H9 (cell line): ENCODE measurements around the gene IMPDH1. TPM values are rescaled to one million over a fixed set of nuclear protein-coding genes. Genes with fewer than 3 reads are reported as not detected.
A peak's percentile ranks its signal among the peaks of the same experiment; 100 is the strongest.

Experiments
- DNase-seq: peaks from one replicate; pipeline ENCODE4 v3.0.0-alpha.2; 2017
- H2AFZ ChIP-seq: one replicate; pipeline ENCODE4 v1.6.1; 2013; ENCODE audit warnings: mild to moderate bottlenecking, low read length, control low read depth, moderate library complexity
- H2AK5ac ChIP-seq: 2 replicates; pipeline ENCODE4 v1.6.1; 2013; ENCODE audit warnings: low read length, control low read depth, mixed read lengths; ENCODE audit not compliant: insufficient read length
- H2BK120ac ChIP-seq: one replicate; pipeline ENCODE4 v1.6.1; 2013; ENCODE audit warnings: low read depth, mild to moderate bottlenecking, low read length, control low read depth, inconsistent platforms; ENCODE audit not compliant: poor library complexity, severe bottlenecking
- H2BK12ac ChIP-seq: 2 replicates; pipeline ENCODE4 v1.6.1; 2013; ENCODE audit warnings: low read length, control low read depth, mixed read lengths, low read depth; ENCODE audit not compliant: insufficient read length
- H2BK15ac ChIP-seq: 2 replicates; pipeline ENCODE4 v1.6.1; 2013; ENCODE audit warnings: low read depth, low read length, control low read depth
- H2BK20ac ChIP-seq: one replicate; pipeline ENCODE4 v1.6.1; 2013; ENCODE audit warnings: low read depth, mild to moderate bottlenecking, low read length, control low read depth, inconsistent platforms; ENCODE audit not compliant: poor library complexity, severe bottlenecking
- H2BK5ac ChIP-seq: 2 replicates; pipeline ENCODE4 v1.6.1; 2013; ENCODE audit warnings: low read length, control low read depth, mixed read lengths; ENCODE audit not compliant: insufficient read length
- H3K14ac ChIP-seq: 2 replicates; pipeline ENCODE4 v1.6.1; 2013; ENCODE audit warnings: low read length, control low read depth; ENCODE audit not compliant: insufficient read depth
- H3K18ac ChIP-seq: 2 replicates; pipeline ENCODE4 v1.6.1; 2013; ENCODE audit warnings: low read depth, mild to moderate bottlenecking, mixed read lengths, low read length, control low read depth; ENCODE audit not compliant: insufficient read length
- H3K23ac ChIP-seq: 2 replicates; pipeline ENCODE4 v1.6.1; 2013; ENCODE audit warnings: low read length, control low read depth, mixed read lengths, low read depth; ENCODE audit not compliant: insufficient read length
- H3K23me2 ChIP-seq: 2 replicates; pipeline ENCODE4 v1.6.1; 2013; ENCODE audit warnings: low read depth, mild to moderate bottlenecking, mixed read lengths, low read length, control low read depth; ENCODE audit not compliant: insufficient read length, poor library complexity, severe bottlenecking
- H3K27ac ChIP-seq: 2 replicates; pipeline ENCODE4 v1.5.1; 2013; ENCODE audit warnings: low read length, control low read depth, mixed read lengths, low read depth; ENCODE audit not compliant: insufficient read length
- H3K27me3 ChIP-seq: 2 replicates; pipeline ENCODE4 v1.6.1; 2013; ENCODE audit warnings: low read length, control low read depth, inconsistent platforms; ENCODE audit not compliant: insufficient read depth
- H3K4ac ChIP-seq: 2 replicates; pipeline ENCODE4 v1.6.1; 2013; ENCODE audit warnings: low read depth, mild to moderate bottlenecking, control low read depth, inconsistent platforms, low read length, moderate library complexity
- H3K4me1 ChIP-seq: 2 replicates; pipeline ENCODE4 v1.6.1; 2013; ENCODE audit warnings: low read length, control low read depth, inconsistent platforms; ENCODE audit not compliant: insufficient read depth
- H3K4me2 ChIP-seq: 2 replicates; pipeline ENCODE4 v1.6.1; 2013; ENCODE audit warnings: low read length, control low read depth, mixed read lengths; ENCODE audit not compliant: insufficient read length, insufficient read depth
- H3K56ac ChIP-seq: 2 replicates; pipeline ENCODE4 v1.6.1; 2013; ENCODE audit warnings: low read depth, mild to moderate bottlenecking, mixed read lengths, low read length, control low read depth; ENCODE audit not compliant: insufficient read length
- H3K79me1 ChIP-seq: 2 replicates; pipeline ENCODE4 v1.6.1; 2013; ENCODE audit warnings: low read depth, mild to moderate bottlenecking, moderate library complexity, low read length, control low read depth, inconsistent platforms; ENCODE audit not compliant: insufficient read depth, poor library complexity, severe bottlenecking
- H3K79me2 ChIP-seq: 2 replicates; pipeline ENCODE4 v1.6.1; 2013; ENCODE audit warnings: low read length, control low read depth, inconsistent platforms; ENCODE audit not compliant: insufficient read depth
- H3K9ac ChIP-seq: 2 replicates; pipeline ENCODE4 v1.6.1; 2013; ENCODE audit warnings: low read length, control low read depth, mixed read lengths; ENCODE audit not compliant: insufficient read length; ENCODE audit errors: extremely low read depth
- H3K9me3 ChIP-seq: one replicate; pipeline ENCODE4 v1.6.1; 2013; ENCODE audit warnings: low read depth, low read length, inconsistent platforms; ENCODE audit not compliant: control insufficient read depth
- H3T11ph ChIP-seq: one replicate; pipeline ENCODE4 v1.6.1; 2013; ENCODE audit warnings: mild to moderate bottlenecking, low read length, control low read depth, inconsistent platforms
- H4K20me1 ChIP-seq: one replicate; pipeline ENCODE4 v1.6.1; 2013; ENCODE audit not compliant: control insufficient read depth, insufficient read length, insufficient read depth
- H4K5ac ChIP-seq: 2 replicates; pipeline ENCODE4 v1.6.1; 2013; ENCODE audit warnings: low read depth, mild to moderate bottlenecking, mixed read lengths, low read length, control low read depth; ENCODE audit not compliant: insufficient read length
- H4K8ac ChIP-seq: replicated peaks from 2 replicates; pipeline ENCODE4 v1.6.1; 2013; ENCODE audit warnings: low read length, control low read depth, mixed read lengths, low read depth; ENCODE audit not compliant: insufficient read length
- H4K91ac ChIP-seq: 2 replicates; pipeline ENCODE4 v1.6.1; 2013; ENCODE audit warnings: low read depth, mild to moderate bottlenecking, moderate library complexity, mixed read lengths, low read length, control low read depth; ENCODE audit not compliant: insufficient read length
- H3K27ac Mint-ChIP-seq, 3 experiments: 2 replicates in 2 of 3; 3 replicates in 1 of 3; pipeline ENCODE4 v1.8.0; 2020 to 2021; ENCODE audit warnings: mixed read lengths in 3 of 3, mild to moderate bottlenecking in 1 of 3, moderate library complexity in 1 of 3
- H3K27me3 Mint-ChIP-seq: 2 replicates; pipeline ENCODE4 v1.8.0; 2021; ENCODE audit warnings: low read depth, mild to moderate bottlenecking, moderate library complexity, mixed read lengths
- H3K36me3 Mint-ChIP-seq, 3 experiments: 2 replicates in 2 of 3; 3 replicates in 1 of 3; pipeline ENCODE4 v1.8.0; 2020 to 2021; ENCODE audit warnings: low read depth in 3 of 3, mixed read lengths in 3 of 3; ENCODE audit not compliant: insufficient read depth in 1 of 3
- H3K4me1 Mint-ChIP-seq, 2 experiments: 2 replicates each; pipeline ENCODE4 v1.8.0; 2020; ENCODE audit warnings: mixed read lengths in 2 of 2
- H3K4me3 Mint-ChIP-seq, 2 experiments: 2 replicates in 1 of 2; 3 replicates in 1 of 2; pipeline ENCODE4 v1.8.0; 2020 to 2021; ENCODE audit warnings: mild to moderate bottlenecking in 2 of 2, mixed read lengths in 2 of 2, moderate library complexity in 1 of 2
- H3K9me3 Mint-ChIP-seq, 2 experiments: 2 replicates in 1 of 2; 3 replicates in 1 of 2; pipeline ENCODE4 v1.8.0; 2020; ENCODE audit warnings: mild to moderate bottlenecking in 2 of 2, mixed read lengths in 2 of 2, moderate library complexity in 1 of 2
- CTCF ChIP-seq: fragments of 200-600 bp; sonication (generic); conservative IDR thresholded peaks from 3 replicates; pipeline ENCODE4 v1.8.0; 2021; ENCODE audit warnings: antibody characterized with exemption, mild to moderate bottlenecking
- WGBS: extraction: QIAGEN DNeasy Blood & Tissue Kit; methylation state at CpG from one replicate; pipeline ENCODE4 v1.1.7; 2013; ENCODE audit warnings: missing lambda C conversion rate, low lambda C conversion rate, mixed read lengths; ENCODE audit not compliant: insufficient read length; ENCODE audit errors: extremely low coverage; 5-methylcytosine and 5-hydroxymethylcytosine counted together
- total RNA-seq: library from RNA; stranded (reverse); gene quantifications from 2 replicates; pipeline ENCODE4 v1.2.1, GENCODE V29; 2021

IMPDH1 gene
- total RNA-seq, 1 experiment from 2014 or later = 35.2 TPM

GRCh38 chr7:128425850-128426249, 16.1 kb upstream of the IMPDH1 start:
- Histone ChIP-seq H3K23me2 (no peaks in the 10 kb centered on the region), H2BK12ac (no peak overlapping the region), H2BK20ac (no peak overlapping the region), H3K14ac (no peak overlapping the region), H3K79me1 (no peaks in the 10 kb centered on the region), H3K9me3 (no peaks in the 10 kb centered on the region), H4K20me1 (no peaks in the 10 kb centered on the region), H3K27ac (no peak overlapping the region), H3K79me2 (no peaks in the 10 kb centered on the region), H2AFZ (no peak overlapping the region), H4K91ac (no peak overlapping the region), H2BK15ac (no peak overlapping the region), H4K5ac (no peak overlapping the region), H2BK5ac (no peak overlapping the region), H3K27me3 (no peaks in the 10 kb centered on the region), H3K23ac (no peak overlapping the region), H3K18ac (no peak overlapping the region), H3T11ph (no peak overlapping the region), H2BK120ac (no peak overlapping the region), H3K4me2 (no peak overlapping the region), H3K56ac (no peak overlapping the region), H2AK5ac (no peak overlapping the region), H4K8ac (no peak overlapping the region), H3K9ac (no peak overlapping the region), H3K4ac (no peak overlapping the region), H3K4me1 (no peaks in the 10 kb centered on the region)
- Mint-ChIP-seq H3K4me1 (no peaks in the 10 kb centered on the region), H3K27me3 (peaks cover 9% of the 10 kb centered on the region), H3K9me3 (no peaks in the 10 kb centered on the region; a peak in 1 of 5 replicates), H3K4me3 (no peak overlapping the region), H3K36me3 (no peaks in the 10 kb centered on the region), H3K27ac (no peak overlapping the region)
- DNase-seq = peak; percentile 74
- peak; percentile 94 for TF ChIP-seq CTCF
- WGBS = no CpG with 5 or more reads among the region's 4 CpGs
